NCI-H128 (cell line): ENCODE measurements around the gene GYS1.
"Not testable (repeated sequence)": the region's sequence is repeated elsewhere in the genome, so short reads cannot be mapped to it uniquely, and the experiment has no call there.

Experiments
- DNase-seq: peaks from one replicate; lab custom pipeline; 2025; ENCODE audit not compliant: unreplicated experiment; lab: John Stamatoyannopoulos, UW

The GYS1 gene

GRCh38 chr19:48993175-48994034, at the start of gene GYS1, which contains the start of gene RUVBL2:
Gene GYS1, minus strand, starts transcription at chr19:48993309. Its CDS starts 197 bp downstream, at chr19:48993112.
Gene RUVBL2, plus strand, starts transcription at chr19:48993887. Its CDS starts 25 bp downstream, at chr19:48993912.
- peak; percentile 99 for DNase-seq

GRCh38 chr19:49042666-49043065, 49.6 kb upstream of the GYS1 start:
- DNase-seq, result not testable (repeated sequence)

GRCh38 chr19:49042177-49042576, 49.1 kb upstream of the GYS1 start:
- DNase-seq, result no peak

GRCh38 chr19:49039736-49040135, 46.6 kb upstream of the GYS1 start:
- not testable (repeated sequence) for DNase-seq

GRCh38 chr19:49038557-49039276, 45.6 kb upstream of the GYS1 start:
- not testable (repeated sequence) for DNase-seq

GRCh38 chr19:49038111-49038510, 45.0 kb upstream of the GYS1 start:
- not testable (repeated sequence) for DNase-seq

- not testable (repeated sequence) for DNase-seq
Measured at GRCh38 chr19:49036815-49037214, 43.7 kb upstream of the GYS1 start, which contains the start of gene CGB1. Gene CGB1, minus strand, starts transcription at chr19:49036895. Its CDS starts 184 bp downstream, at chr19:49036711.

- DNase-seq, result not testable (repeated sequence)
Measured at GRCh38 chr19:49031642-49032301, 38.7 kb upstream of the GYS1 start, which contains the start of gene CGB2. Gene CGB2, plus strand, starts transcription at chr19:49031890. Its CDS starts 206 bp downstream, at chr19:49032096.

GRCh38 chr19:49030323-49030722, 37.2 kb upstream of the GYS1 start:
- DNase-seq, result not testable (repeated sequence)

GRCh38 chr19:49029749-49030148, 36.6 kb upstream of the GYS1 start:
- DNase-seq, result not testable (repeated sequence)

GRCh38 chr19:49028686-49029085, 35.6 kb upstream of the GYS1 start:
- DNase-seq, result not testable (repeated sequence)

GRCh38 chr19:49025599-49025998, 32.5 kb upstream of the GYS1 start:
- DNase-seq, result not testable (repeated sequence)

- DNase-seq, result not testable (repeated sequence)
Measured at GRCh38 chr19:49025088-49025487, 32.0 kb upstream of the GYS1 start.

GRCh38 chr19:49024233-49024632, 31.1 kb upstream of the GYS1 start, which contains the start of gene CGB3:
Gene CGB3, minus strand, starts transcription at chr19:49024333. Its CDS starts 362 bp downstream, at chr19:49023971.
- DNase-seq, result not testable (repeated sequence)

- DNase-seq, result no peak
Measured at GRCh38 chr19:49022116-49022515, 29.0 kb upstream of the GYS1 start.

- DNase-seq, result no peak
Measured at GRCh38 chr19:49020931-49021895, 28.1 kb upstream of the GYS1 start.

GRCh38 chr19:49020342-49020741, 27.2 kb upstream of the GYS1 start:
- DNase-seq, result no peak

GRCh38 chr19:49019242-49019932, 26.3 kb upstream of the GYS1 start:
- DNase-seq, result no peak
